K562 (cell line): ENCODE results near the gene KLHDC7A. TPM values are rescaled to one million over a fixed set of nuclear protein-coding genes. Genes with fewer than 3 reads are reported as not detected.

Experiments
- ATAC-seq: fragments of 200-7000 bp; cut with Tn5 transposase; 3 replicates; pipeline ENCODE4 v1.9.1; 2020; ENCODE audit warnings: moderate library complexity
- BruUV-seq: library from RNA; stranded (reverse); fragments of 400-500 nt; replicated peaks from 2 replicates; lab custom pipeline; 2021; lab: Mats Ljungman, UMichigan
- CTCF ChIA-PET: fragments of 300-600 bp; formaldehyde crosslinking; extraction: SDS; loops from one replicate; lab custom pipeline; 2021; ENCODE audit warnings: low intra/inter-chr PET ratio; lab: Yijun Ruan, JAX
- POLR2A ChIA-PET: fragments of 300-600, 350-650 bp; sonication (Branson Sonifier 250); formaldehyde crosslinking; extraction: SDS; loops from one replicate; lab custom pipeline; 2021; ENCODE audit warnings: antibody characterized with exemption, inconsistent platforms; lab: Yijun Ruan, JAX
- DNase-seq, 4 experiments: peaks; one replicate each; pipeline versions ENCODE4 v3.0.0 to v3.0.0-alpha.2; 2011 to 2018; ENCODE audit warnings: low spot score in 3 of 4, mixed read lengths in 3 of 4; ENCODE audit errors: extremely low read depth in 1 of 4
- FAIRE-seq: peaks from 2 replicates; lab custom pipeline; 2011; peaks lifted over from hg19 to GRCh38; lab: Jason Lieb, UNC
- H2AFZ ChIP-seq: 2 replicates; pipeline ENCODE4 v1.6.0; 2011; ENCODE audit warnings: low read depth, low read length, control low read depth, inconsistent platforms
- H3K27ac ChIP-seq: fragments of 200-600 bp; 3 replicates; pipeline ENCODE4 v1.8.0; 2011; ENCODE audit warnings: low read depth, mild to moderate bottlenecking, control low read depth, inconsistent platforms, low read length, moderate library complexity, mixed read lengths; ENCODE audit errors: extremely low read depth
- H3K27me3 ChIP-seq, 2 experiments: fragments of 300-600 bp in 1 of 2; 2 replicates in 1 of 2; 3 replicates in 1 of 2; pipeline versions ENCODE4 v1.6.0 to v1.8.0; 2011; ENCODE audit warnings: inconsistent platforms in 2 of 2, low read length in 2 of 2, mild to moderate bottlenecking in 1 of 2, mixed read lengths in 1 of 2, moderate library complexity in 1 of 2; ENCODE audit not compliant: control insufficient read depth in 2 of 2, insufficient read depth in 2 of 2
- H3K36me3 ChIP-seq: fragments of 300-600 bp; 3 replicates; pipeline ENCODE4 v1.8.0; 2011; ENCODE audit warnings: mild to moderate bottlenecking, low read length, inconsistent platforms; ENCODE audit not compliant: control insufficient read depth, insufficient read depth
- H3K4me1 ChIP-seq, 2 experiments: fragments of 200-600 bp in 1 of 2; replicated peaks in 1 of 2; 2 replicates in 1 of 2; 3 replicates in 1 of 2; pipeline versions ENCODE4 v1.5.1 to v1.8.0; 2011; ENCODE audit warnings: inconsistent platforms in 2 of 2, low read length in 2 of 2, mild to moderate bottlenecking in 1 of 2, mixed read lengths in 1 of 2, moderate library complexity in 1 of 2; ENCODE audit not compliant: control insufficient read depth in 2 of 2, insufficient read depth in 2 of 2
- H3K4me2 ChIP-seq: 2 replicates; pipeline ENCODE4 v1.6.1; 2011; ENCODE audit warnings: low read length, control low read depth, inconsistent platforms, mixed read lengths; ENCODE audit not compliant: insufficient read depth
- H3K4me3 ChIP-seq: fragments of 200-600 bp; sonication (generic), shearing (Covaris generic); 2 replicates; pipeline ENCODE4 v1.5.1; 2016; ENCODE audit warnings: control low read depth, inconsistent platforms
- H3K79me2 ChIP-seq: fragments of 200-600 bp; 3 replicates; pipeline ENCODE4 v1.8.0; 2011; ENCODE audit warnings: low read length, inconsistent platforms; ENCODE audit not compliant: control insufficient read depth, insufficient read depth
- H3K9ac ChIP-seq, 2 experiments: 2 replicates each; pipeline versions ENCODE4 v1.6.0 to v1.6.1; 2011; ENCODE audit warnings: low read depth in 2 of 2, low read length in 2 of 2, control low read depth in 1 of 2, inconsistent platforms in 1 of 2, mild to moderate bottlenecking in 1 of 2, mixed read lengths in 1 of 2; ENCODE audit not compliant: insufficient read depth in 1 of 2
- H3K9me1 ChIP-seq: one replicate; pipeline ENCODE4 v1.6.0; 2011; ENCODE audit warnings: inconsistent platforms, mild to moderate bottlenecking, low read length, moderate library complexity; ENCODE audit not compliant: control insufficient read depth, insufficient read depth
- H3K9me3 ChIP-seq: replicated peaks from 2 replicates; pipeline ENCODE4 v1.5.1; 2011; ENCODE audit warnings: low read depth, low read length, inconsistent platforms; ENCODE audit not compliant: control insufficient read depth, insufficient read depth
- H4K20me1 ChIP-seq: replicated peaks from 2 replicates; pipeline ENCODE4 v1.6.1; 2011; ENCODE audit warnings: low read length, inconsistent platforms, mixed read lengths; ENCODE audit not compliant: control insufficient read depth, insufficient read depth
- CBX1 ChIP-seq: sonication (generic); IDR thresholded peaks from 2 replicates; pipeline ENCODE4 v1.6.1; 2016; ENCODE audit warnings: antibody characterized with exemption, low read depth, mild to moderate bottlenecking
- CBX5 ChIP-seq: IDR thresholded peaks from 2 replicates; pipeline ENCODE4 v1.6.1; 2014; ENCODE audit warnings: low read depth, borderline replicate concordance
- CHCHD3 ChIP-seq: fragments of 250-450 bp; sonication (Bioruptor Pico); IDR thresholded peaks from 2 replicates; pipeline ENCODE4 v2.1.2; 2022; ENCODE audit warnings: mild to moderate bottlenecking
- FOXJ2 ChIP-seq: fragments of 200-800 bp; sonication (Bioruptor generic); IDR thresholded peaks from 2 replicates; pipeline ENCODE4 v1.6.1; 2016; ENCODE audit warnings: missing genetic modification characterization, missing compliant biosample characterization
- JUND ChIP-seq, 2 experiments: IDR thresholded peaks; 2 replicates in 1 of 2; 3 replicates in 1 of 2; pipeline ENCODE4 v1.6.1; 2011; ENCODE audit warnings: borderline replicate concordance in 2 of 2, low read depth in 2 of 2, low read length in 2 of 2, improper control_type of control experiment in 1 of 2, missing biosample characterization in 1 of 2, missing genetic modification characterization in 1 of 2, missing genetic modification reagents in 1 of 2
- KDM5B ChIP-seq: fragments of 200-600 bp; sonication (generic); IDR thresholded peaks from 2 replicates; pipeline ENCODE4 v1.6.1; 2012; ENCODE audit warnings: low read depth, mild to moderate bottlenecking, moderate library complexity, low read length, control low read depth, inconsistent platforms; ENCODE audit not compliant: insufficient replicate concordance
- MCM3 ChIP-seq: fragments of 450-650 bp; IDR thresholded peaks from 2 replicates; pipeline ENCODE4 v1.6.1; 2016
- PHTF2 ChIP-seq: fragments of 250-450 bp; sonication (Bioruptor Pico); IDR thresholded peaks from 2 replicates; pipeline ENCODE4 v1.5.0; 2021; ENCODE audit warnings: mild to moderate bottlenecking
- TSC22D4 ChIP-seq: fragments of 450-650 bp; IDR thresholded peaks from 2 replicates; pipeline ENCODE4 v1.6.1; 2016; ENCODE audit warnings: missing genetic modification characterization, missing biosample characterization, control low read depth
- ZFP1 ChIP-seq: fragments of 450-650 bp; formaldehyde crosslinking; IDR thresholded peaks from 2 replicates; pipeline ENCODE4 v1.4.0; 2020; ENCODE audit warnings: mild to moderate bottlenecking, mixed read lengths
- ZNF174 ChIP-seq: fragments of 250-450 bp; sonication (Bioruptor Pico); IDR thresholded peaks from 2 replicates; pipeline ENCODE4 v1.4.0; 2020; ENCODE audit warnings: mild to moderate bottlenecking
- WGBS: fragments of 100-300 bp; shearing (Covaris generic); methylation state at CpG from one replicate; pipeline ENCODE4 v1.1.6; 2016; ENCODE audit warnings: low coverage, mixed read lengths; ENCODE audit not compliant: insufficient coverage; ENCODE audit errors: missing lambda C conversion rate; 5-methylcytosine and 5-hydroxymethylcytosine counted together
- in situ Hi-C: fragments of 300-500 bp; cut with MboI; formaldehyde crosslinking; loops from 4 replicates; pipeline ENCODE4 v1.15.0; 2018; ENCODE audit warnings: inconsistent platforms, mixed read lengths
- intact Hi-C: fragments of 100-400 bp; cut with micrococcal nuclease; formaldehyde crosslinking; loops from 2 replicates; pipeline ENCODE4 v1.14.2; 2022
- polyA plus RNA-seq, 8 experiments: library from polyadenylated mRNA; depleted of rRNA in 4 of 8; stranded (reverse) in 5 of 8; unstranded in 3 of 8; fragments of >200 nt; fragmentation: Nextera tagmentation in 2 of 8; fragmentation: Illumina TruSeq in 1 of 8; extraction: Ambion mirVana in 2 of 8; extraction: Trizol in 1 of 8; gene quantifications; 2 replicates each; pipeline versions ENCODE4 v1.2.1 to v1.2.3, GENCODE V29; 2011 to 2014; ENCODE audit warnings: inconsistent platforms in 1 of 8, missing spikeins in 1 of 8
- total RNA-seq, 7 experiments: library from RNA; depleted of rRNA in 6 of 7; stranded (reverse); fragments of >200 nt in 6 of 7; fragmentation: Illumina TruSeq in 2 of 7; extraction: Trizol in 2 of 7; gene quantifications; 2 replicates each; pipeline versions ENCODE4 v1.2.1 to v1.2.3, GENCODE V29; 2011 to 2021; ENCODE audit warnings: low replicate concordance in 1 of 7
- TF ChIP-seq, protein P1 (sequence below): sonication (generic); formaldehyde crosslinking; IDR thresholded peaks from 2 replicates; pipeline ENCODE4 v1.9.0; 2022; ENCODE audit warnings: mild to moderate bottlenecking, missing genetic modification reagents
- TF ChIP-seq, protein P2 (sequence below): fragments of 450-650 bp; IDR thresholded peaks from 2 replicates; pipeline ENCODE4 v1.6.1; 2014; ENCODE audit warnings: low read depth, mild to moderate bottlenecking, moderate library complexity, borderline replicate concordance
- TF ChIP-seq, protein P3 (sequence below): fragments of 250-450 bp; sonication (Bioruptor Pico); IDR thresholded peaks from 2 replicates; pipeline ENCODE4 v1.5.1; 2021; ENCODE audit warnings: mild to moderate bottlenecking

The KLHDC7A gene
- total and polyA plus RNA-seq, 9 of the 15 experiments (the other 6 are each of a cell fraction or from before 2014, with no cell fraction given): 0.01 to 0.02 (median 0.01) TPM; not detected in 6

DNA sequence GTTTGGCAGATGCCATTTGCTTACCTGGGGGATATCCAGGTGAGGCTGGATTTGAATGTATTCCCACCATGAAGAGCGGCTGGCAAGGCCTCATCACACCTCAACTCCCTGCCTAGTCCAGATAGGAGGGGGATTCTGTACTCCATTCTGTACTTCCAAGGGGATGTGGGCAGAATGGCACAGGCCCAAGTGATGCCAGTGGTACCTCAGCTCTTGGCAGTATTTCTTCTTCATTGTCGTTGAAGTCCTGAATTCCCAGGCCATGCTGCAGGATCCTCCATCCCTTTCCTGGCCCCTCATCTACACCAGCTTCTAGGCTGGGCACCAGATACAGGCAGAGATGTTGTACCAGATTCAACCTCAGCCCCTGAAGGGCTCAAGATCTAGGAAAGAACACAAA lies 47.9 kb downstream of the KLHDC7A start:
- ATAC-seq: no peak
- no peak overlapping the region for H3K4me2 ChIP-seq
- no peak overlapping the region for H3K9ac ChIP-seq
- POLR2A ChIA-PET: no interaction called here
- CTCF ChIA-PET: no interaction called here
- H4K20me1 ChIP-seq: 0 out of 2 replicates have a peak, but pooled peaks cover 6% of the 10 kb centered on the region
- 6% methylated on average over 2 of the region's 2 CpGs for WGBS
- in situ Hi-C loops: no loop called here
- no peak for TF ChIP-seq JUND (IDR thresholded peaks at IDR 0.05; ENCODE audit: borderline replicate concordance, low read depth, low read length)
- no peak for TF ChIP-seq JUND (tag; IDR thresholded peaks at IDR 0.05; ENCODE audit: borderline replicate concordance, low read depth, low read length)
- TF ChIP-seq, protein P1, sequence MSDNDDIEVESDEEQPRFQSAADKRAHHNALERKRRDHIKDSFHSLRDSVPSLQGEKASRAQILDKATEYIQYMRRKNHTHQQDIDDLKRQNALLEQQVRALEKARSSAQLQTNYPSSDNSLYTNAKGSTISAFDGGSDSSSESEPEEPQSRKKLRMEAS: no peak
- no peak for TF ChIP-seq MCM3
- no peak for TF ChIP-seq PHTF2
- TF ChIP-seq CBX1: no peak
- FAIRE-seq: no peak
- H3K27me3 ChIP-seq: peaks cover 0 to 3% of the 10 kb centered on the region in 2 experiments; a peak in 1 of 5 replicates
- H2AFZ ChIP-seq: no peak overlapping the region
- no peaks in the 10 kb centered on the region for H3K36me3 ChIP-seq
- intact Hi-C loops: no loop called here
- H3K4me1 ChIP-seq: peaks cover 12 to 25% of the 10 kb centered on the region in 2 experiments
- no peaks in the 10 kb centered on the region for H3K79me2 ChIP-seq
- peak in 1 of 4 experiments; percentile 2 for DNase-seq
- BruUV-seq: no TSS peak
- H3K27ac ChIP-seq: no peak overlapping the region
- no peak overlapping the region for H3K4me3 ChIP-seq
- no peaks in the 10 kb centered on the region for H3K9me3 ChIP-seq
- peaks cover 5% of the 10 kb centered on the region for H3K9me1 ChIP-seq

DNA sequence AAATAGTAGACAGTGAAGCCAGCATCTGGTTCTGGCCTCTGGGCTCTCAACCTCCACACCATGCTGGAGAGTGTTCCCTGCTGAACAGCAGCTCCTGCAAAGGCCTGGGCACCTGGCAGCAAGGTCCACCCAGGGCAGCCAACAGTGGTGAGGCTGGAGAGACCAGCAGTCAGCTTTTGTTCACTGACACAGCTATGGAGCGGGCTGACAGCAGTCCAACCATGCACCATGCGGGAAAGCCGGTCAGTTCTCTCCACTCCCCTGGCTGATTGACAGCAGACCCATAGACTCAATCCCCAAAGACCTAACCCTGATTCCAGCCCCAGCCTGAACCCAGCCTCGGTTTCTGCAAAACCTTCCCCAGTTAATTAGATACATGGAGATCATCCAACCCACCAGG lies 49.0 kb downstream of the KLHDC7A start:
- no peak overlapping the region for H2AFZ ChIP-seq
- intact Hi-C loops (no loop called here), in situ Hi-C loops (no loop called here)
- H3K79me2 ChIP-seq: no peaks in the 10 kb centered on the region
- H3K27ac ChIP-seq: no peak overlapping the region
- ATAC-seq: no peak
- H3K9me1 ChIP-seq: peaks cover 5% of the 10 kb centered on the region
- ChIA-PET CTCF (no interaction called here), POLR2A (interaction anchor here (1.0 kb wide), 1 partner anchor 9 kb away, joined by 4 read pairs; no protein-coding TSS in a partner anchor)
- peaks cover 18 to 34% of the 10 kb centered on the region in 2 experiments for H3K4me1 ChIP-seq
- no peaks in the 10 kb centered on the region for H3K36me3 ChIP-seq
- H3K9ac ChIP-seq: no peak overlapping the region
- H3K27me3 ChIP-seq: peaks cover under 1 to 3% of the 10 kb centered on the region in 2 experiments; a peak in 1 of 5 replicates
- H3K9me3 ChIP-seq: no peaks in the 10 kb centered on the region
- H4K20me1 ChIP-seq: 0 out of 2 replicates have a peak, but pooled peaks cover 10% of the 10 kb centered on the region
- no peak for FAIRE-seq
- BruUV-seq: no TSS peak
- peak in 1 of 4 experiments; percentile 5 for DNase-seq
- no peak overlapping the region for H3K4me3 ChIP-seq
- no peak overlapping the region for H3K4me2 ChIP-seq
- WGBS: 28% methylated on average over 4 of the region's 4 CpGs
- no peak for TF ChIP-seq CHCHD3
- no peak for TF ChIP-seq FOXJ2 (tag)
- TF ChIP-seq, protein P2, sequence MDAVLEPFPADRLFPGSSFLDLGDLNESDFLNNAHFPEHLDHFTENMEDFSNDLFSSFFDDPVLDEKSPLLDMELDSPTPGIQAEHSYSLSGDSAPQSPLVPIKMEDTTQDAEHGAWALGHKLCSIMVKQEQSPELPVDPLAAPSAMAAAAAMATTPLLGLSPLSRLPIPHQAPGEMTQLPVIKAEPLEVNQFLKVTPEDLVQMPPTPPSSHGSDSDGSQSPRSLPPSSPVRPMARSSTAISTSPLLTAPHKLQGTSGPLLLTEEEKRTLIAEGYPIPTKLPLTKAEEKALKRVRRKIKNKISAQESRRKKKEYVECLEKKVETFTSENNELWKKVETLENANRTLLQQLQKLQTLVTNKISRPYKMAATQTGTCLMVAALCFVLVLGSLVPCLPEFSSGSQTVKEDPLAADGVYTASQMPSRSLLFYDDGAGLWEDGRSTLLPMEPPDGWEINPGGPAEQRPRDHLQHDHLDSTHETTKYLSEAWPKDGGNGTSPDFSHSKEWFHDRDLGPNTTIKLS: no peak
- no peak for TF ChIP-seq TSC22D4
- no peak for TF ChIP-seq KDM5B
- TF ChIP-seq ZFP1 (CRISPR knock-in tag): no peak
- TF ChIP-seq, protein P3, sequence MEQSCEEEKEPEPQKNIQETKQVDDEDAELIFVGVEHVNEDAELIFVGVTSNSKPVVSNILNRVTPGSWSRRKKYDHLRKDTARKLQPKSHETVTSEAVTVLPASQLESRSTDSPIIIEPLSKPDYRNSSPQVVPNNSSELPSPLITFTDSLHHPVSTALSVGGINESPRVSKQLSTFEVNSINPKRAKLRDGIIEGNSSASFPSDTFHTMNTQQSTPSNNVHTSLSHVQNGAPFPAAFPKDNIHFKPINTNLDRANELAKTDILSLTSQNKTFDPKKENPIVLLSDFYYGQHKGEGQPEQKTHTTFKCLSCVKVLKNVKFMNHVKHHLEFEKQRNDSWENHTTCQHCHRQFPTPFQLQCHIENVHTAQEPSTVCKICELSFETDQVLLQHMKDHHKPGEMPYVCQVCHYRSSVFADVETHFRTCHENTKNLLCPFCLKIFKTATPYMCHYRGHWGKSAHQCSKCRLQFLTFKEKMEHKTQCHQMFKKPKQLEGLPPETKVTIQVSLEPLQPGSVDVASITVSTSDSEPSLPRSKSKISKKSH (CRISPR knock-in tag): no peak
- TF ChIP-seq ZNF174 (CRISPR knock-in tag): no peak
- TF ChIP-seq CBX5: no peak
